HG03521 (cell line): ENCODE measurements around the gene RHEBL1.

Experiments used
- ATAC-seq: cut with Tn5 transposase; IDR thresholded peaks from one replicate; pipeline ENCODE4 v1.9.1; 2021; ENCODE audit warnings: mild to moderate bottlenecking, moderate library complexity; ENCODE audit not compliant: unreplicated experiment

The RHEBL1 gene, protein sequence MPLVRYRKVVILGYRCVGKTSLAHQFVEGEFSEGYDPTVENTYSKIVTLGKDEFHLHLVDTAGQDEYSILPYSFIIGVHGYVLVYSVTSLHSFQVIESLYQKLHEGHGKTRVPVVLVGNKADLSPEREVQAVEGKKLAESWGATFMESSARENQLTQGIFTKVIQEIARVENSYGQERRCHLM

DNA sequence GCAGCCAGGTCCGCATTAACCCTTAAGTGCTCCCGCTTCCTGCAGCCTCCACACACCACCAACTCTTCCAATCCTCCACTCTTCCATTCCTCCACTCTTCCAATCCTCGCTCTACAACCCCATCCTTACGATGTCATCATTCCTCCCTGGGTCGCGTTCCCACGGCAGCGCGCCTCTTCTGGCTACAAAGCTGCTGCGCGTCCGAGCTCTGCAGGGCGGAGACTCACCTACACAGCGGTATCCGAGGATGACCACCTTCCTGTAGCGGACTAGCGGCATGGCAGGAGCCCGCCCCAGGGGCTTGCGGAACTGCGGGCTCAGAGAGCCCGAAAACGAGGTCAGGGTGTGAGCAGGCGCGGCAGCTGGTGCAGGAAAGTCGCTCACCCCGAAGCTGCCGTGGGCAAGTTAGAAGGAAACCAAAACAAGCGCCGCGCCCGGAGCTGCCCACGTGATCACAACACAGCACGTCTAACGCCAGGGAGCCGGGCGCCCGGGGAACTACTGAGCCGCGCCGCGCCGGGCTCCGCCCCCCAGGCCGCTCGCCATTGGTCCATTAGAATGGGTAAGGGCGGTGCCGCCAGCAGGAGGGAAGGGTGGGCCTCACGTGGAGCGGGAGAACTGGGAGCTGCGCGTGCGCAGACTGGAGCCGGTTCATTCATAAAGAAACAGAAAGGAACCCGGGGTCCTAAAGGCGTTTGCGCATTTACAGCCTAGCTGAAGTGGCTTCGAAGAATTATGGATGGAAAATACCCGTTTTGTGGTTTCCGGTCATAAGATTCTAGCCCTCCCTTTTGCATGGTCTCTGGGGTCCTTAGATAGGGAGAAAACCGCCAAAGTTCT lies at the start of gene RHEBL1:
Gene RHEBL1, minus strand, starts transcription at position 473 of the 840 bp plus-strand sequence. Its CDS starts 194 bp downstream, at position 279.
- peak; percentile 97 for ATAC-seq

DNA sequence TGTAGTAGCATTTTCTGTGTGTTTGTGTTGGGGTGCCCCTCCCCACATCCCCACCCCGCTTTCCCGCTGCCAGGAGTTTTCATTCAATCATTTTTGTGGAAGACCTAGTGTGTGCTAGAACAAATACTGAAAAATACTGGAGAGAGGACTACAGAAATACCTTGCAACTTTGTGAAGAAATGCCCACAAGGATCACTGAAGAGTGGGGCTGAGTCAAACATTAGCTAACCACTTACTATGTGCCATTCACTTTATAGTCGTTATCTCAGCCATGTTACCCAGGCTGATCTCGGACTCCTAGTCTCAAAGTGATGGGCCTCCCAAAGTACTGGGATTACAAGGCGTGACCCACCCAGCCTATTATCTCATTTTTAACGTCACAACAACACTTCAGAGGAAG lies 41.4 kb upstream of the RHEBL1 start:
- ATAC-seq = no peak

DNA sequence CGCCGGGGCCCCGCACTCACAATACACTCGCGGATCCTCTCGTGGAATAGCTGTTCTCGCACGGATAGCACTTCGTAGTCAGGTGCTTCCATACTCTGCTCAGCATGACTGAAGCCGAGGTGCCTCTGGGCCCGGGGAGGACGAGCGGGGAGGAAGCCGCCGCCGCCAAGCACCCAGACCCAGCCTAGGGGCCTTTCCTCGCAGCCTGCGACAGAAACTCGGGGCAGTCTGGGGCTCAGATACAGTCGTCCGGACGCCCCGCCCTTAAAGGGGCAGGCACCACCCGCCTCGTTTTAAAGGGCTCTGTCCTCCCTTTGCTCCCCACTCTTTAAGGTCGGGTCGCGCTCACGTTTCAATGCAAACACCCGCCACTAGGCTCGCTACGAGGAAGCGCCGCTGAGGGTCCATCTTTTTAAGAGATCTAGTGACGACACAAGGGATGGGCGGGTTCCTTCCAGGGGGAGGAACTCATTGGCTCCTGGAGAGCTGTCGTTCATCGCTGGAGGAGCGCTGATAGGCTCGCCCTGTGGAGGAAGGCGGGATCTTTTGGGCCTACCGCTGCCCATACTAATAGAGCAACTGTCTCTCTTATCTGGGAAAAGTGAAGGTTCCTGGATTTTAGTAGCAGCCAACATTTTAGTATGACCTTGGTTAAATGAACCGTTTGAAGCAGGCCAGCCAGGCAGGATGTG lies 40.8 kb upstream of the RHEBL1 start, which contains the start of gene LMBR1L:
Gene LMBR1L, minus strand, starts transcription at position 384 of the 692 bp plus-strand sequence. Its CDS starts 292 bp downstream, at position 92.
- ATAC-seq = peak; percentile 97

DNA sequence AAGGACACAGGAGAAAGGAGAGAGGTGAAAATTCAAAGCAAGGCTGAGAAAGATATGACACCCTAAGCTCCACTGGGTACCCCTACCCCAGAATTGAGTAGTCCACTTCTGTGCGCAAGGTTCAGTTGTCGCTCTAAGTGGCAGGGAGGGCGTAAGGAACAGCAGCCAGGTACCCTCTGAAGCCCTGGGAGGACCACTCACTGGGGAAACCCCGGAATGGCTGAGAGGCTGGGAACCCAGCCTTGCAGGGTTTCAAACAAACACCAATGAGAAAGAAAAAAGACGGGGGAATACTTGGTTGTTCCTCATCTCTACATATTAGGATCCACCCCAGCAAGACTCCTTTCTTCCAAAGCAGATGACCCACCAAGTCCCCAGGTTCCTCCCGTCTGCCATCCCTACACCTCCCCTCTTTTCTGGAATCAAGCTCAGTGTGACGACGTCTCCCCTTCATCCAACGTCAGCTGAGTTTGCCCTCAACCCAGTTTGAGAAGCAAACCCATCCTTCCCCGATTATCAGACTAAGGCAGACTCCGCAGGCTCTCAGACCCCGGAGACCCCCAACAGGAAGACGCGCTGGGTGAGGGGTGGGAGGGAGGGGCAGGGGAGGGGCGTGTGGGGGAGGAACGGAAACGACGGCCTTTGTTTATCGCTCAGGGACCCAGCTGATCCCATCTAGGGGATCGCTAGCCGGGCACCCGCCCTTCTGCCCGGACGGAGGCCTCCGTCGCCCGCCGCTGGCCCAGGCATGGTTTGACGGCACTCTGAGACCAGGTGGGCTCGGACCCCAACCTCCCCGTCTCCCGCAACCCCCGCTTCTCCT lies 40.1 kb upstream of the RHEBL1 start:
- ATAC-seq = no peak

DNA sequence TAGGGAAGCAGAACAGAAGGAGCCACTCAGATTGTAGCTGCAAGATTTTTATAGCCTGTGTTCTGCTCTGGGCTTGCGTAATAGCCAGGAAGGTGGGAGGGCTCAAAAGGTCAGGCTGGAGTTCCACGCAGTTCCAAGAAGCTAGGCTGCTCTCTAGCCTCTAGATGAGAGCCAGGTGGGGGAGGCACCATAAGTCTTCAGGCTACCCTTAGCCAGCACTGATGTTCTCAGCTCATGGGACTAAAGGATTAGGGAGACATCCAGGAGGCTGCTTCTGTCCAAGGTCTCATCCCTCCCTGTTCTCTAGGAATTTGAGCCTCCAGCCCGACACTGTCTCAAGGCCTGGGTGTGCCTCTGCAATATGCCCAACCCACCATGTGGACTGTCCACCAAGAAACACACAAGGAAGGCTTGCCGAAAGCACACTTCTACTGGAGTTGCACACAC lies 39.2 kb upstream of the RHEBL1 start:
- ATAC-seq = no peak

DNA sequence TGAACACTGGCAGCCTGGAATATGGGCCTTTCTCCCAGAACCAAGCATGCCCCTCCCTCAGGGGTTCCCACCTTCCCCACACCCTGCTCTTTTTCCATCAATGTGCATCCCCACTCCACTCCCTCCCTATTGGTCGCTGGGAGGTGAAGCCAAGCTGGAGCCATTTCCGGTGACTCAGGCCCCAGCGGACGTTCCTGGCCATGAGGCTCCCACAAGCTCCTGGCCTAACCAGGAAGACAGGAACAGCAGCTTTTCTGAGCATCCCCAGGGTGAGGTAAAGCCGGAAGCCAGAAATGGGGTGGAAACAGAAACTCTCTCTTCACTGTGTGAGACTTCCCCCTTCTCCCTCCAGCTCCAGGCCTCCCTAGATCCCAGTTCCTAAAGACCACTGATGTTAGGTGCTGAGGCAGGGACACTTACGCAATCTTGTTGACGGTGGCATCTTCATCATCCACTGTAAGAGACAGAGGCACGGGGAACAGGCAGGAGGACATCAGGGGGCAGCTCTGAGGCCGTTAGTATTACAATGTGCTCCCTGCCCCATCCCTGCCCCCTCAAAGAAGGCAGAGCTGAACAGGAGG lies 35.8 kb upstream of the RHEBL1 start:
- no peak for ATAC-seq

DNA sequence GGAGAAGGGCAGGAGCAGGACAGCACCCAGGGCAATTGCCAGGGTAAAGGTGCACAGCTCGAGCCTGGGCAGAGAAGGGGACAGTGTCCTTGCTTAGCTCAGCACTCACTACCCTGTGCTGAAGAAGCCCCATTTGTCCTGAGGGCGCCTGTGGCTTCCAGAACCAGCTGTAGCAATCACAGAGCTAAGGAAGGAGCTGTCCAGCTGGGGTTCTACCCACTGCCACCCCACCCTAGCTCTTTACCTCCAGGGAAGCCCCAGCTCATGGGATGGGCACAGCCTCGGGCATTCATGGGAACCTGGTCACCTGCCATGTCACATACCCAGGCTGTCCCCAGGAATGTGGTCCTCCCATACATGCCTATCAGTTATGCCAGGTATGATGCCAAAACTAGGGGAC lies 35.0 kb upstream of the RHEBL1 start:
- no peak for ATAC-seq

DNA sequence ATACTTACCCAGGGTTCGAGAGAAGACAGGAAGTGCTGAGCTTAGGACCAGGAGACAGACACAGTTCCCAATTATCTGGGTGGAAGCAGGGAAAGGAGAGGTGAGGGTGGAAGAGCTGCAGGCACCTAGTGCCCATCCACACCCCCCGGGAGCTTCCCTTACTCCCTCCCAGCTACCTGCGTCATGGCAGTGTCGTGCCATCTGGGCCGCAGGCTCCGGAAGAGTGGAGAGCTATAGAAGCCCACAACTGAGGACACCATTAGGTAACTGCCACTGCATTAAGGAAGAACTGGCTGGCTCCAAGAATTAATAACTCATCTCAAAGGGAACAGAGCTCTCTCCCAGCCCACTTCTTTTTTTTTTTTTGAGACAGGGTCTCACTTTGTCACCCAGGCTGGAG lies 30.6 kb upstream of the RHEBL1 start:
- no peak for ATAC-seq

DNA sequence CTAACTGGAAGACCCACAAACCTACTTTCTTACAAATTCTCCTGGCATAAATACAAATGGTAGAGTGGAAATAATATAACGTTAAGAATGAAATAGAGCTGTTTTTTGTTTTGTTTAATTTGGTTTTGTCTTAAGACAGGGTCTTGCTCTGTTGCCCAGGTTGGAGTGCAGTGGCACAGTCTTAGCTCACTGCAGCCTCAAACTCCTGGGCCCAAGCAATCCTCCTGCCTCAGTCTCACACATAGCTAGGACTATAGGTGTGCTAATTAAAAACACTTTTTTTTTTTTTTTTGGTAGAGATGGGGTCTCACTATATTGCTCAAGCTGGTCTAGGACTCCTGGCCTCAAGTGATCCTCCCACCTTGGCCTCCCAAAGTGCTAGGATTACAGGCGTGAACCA lies 28.9 kb upstream of the RHEBL1 start:
- ATAC-seq = no peak

DNA sequence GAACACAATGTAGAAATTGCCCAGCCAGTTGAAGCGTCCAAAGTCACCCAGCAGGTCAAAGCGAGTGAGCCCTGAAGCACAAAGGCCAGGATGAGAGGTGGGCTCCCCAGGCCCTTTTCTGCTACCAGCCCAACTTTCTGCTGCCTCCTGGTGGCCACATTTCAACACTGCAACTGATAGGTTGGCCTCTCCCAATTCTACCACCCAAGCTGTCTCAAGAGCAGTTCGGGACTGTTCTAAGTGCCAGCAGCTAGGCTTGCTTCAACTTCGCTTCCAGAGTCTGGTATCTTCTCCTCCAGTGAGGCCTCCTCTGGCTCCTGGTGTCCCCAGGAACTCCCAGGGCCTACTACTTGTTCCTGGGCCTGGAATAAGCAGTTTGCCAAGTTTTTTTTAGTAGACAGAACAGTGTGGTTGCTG lies 28.3 kb upstream of the RHEBL1 start:
- no peak for ATAC-seq

DNA sequence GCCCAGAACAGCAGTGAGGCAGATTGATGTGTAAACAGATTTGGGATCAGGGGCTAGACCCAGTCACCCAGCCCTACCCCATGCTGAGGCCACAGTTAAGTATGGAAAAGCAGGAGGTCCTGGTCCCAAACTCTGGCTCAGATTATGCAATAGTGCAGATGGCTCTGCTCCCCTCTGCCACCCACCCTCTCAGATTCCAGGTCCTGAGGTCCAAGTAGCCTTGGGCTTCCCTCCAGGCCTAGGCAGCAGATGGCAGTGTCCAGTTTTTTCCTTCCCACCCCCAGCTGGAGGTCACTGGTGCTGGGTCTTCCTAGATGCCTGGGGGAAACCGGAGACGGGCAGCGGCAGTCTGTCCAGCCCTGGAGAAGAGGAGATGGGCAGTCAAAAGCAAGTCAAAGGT lies 27.6 kb upstream of the RHEBL1 start:
- no peak for ATAC-seq

DNA sequence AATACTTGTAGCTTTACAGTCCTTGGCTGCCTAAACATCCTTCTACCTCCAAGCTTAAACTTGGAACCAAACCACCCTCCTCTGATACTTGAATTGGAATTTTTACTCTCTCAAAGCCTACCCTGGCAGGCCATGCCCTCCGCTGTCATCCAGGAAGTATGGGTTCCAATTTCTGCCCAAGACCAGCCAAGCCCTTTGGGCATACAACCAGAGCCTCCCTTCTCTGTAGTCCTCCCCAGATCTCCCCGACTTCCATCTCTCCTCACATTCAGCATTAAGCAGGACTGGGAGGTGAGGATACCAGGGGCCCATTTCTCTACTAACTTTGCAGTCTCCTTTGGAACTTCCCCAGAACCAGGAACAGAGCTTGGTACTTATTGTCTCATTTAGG lies 25.2 kb upstream of the RHEBL1 start:
- no peak for ATAC-seq

DNA sequence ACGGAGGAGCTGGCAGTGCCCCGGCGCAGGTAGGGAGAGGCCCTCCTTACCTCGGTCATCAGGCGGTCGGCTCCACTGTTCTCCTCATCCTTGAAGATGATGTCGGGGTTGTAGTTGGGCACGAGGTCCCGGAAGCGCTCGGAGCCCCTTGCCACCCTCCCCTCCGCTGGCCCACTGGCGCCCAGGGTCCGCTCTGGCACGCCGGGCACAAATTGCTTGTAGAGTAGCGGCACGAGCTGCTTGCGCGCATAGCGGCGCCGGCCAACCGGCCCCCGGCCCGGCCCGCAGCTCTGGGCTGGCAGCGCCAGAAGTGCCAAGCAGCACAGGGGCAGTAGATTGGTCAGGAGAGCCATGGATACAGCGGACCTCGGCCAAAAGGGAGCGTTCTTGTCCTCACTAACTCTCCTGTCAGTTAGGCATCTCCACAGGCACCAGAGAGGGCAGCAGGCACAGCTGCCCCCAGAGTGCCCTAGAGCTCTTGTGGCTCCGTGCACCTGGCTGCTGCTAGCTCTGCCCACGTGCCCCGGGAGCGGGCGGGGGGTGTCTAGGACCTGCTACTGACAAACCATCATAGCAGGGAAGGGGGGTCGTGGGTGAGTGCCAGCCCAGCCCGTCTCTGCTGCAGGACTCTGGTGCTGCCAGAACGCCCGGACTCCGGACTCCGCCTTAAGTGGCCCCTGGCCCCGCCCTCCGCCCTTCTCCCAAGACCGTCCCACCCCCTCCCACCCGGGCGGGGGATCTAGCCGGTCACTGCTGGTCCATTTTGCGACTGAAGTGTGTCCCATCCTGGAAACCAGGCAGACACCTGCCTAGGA lies 24.6 kb upstream of the RHEBL1 start, which contains the start of gene DHH:
Gene DHH, minus strand, starts transcription at position 642 of the 815 bp plus-strand sequence. Its CDS starts 289 bp downstream, at position 353.
- no peak for ATAC-seq

DNA sequence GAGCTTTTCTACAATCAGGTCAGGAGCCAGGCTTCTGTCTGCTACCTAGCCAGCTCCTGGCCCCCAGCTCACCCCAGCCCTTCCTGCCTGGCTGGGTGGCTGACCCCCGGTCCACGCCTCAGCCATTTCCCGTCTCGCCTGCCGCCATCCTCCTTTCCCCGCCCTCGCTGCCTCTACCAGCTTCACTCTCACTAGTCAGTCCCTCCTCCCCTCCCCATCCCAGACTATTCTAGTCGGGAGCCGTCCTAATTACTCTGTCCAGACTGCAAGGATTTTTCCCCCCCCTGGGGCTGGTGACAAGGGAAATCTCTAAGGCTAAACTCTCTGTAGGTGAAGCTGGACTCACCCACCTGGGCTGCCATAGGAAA lies 24.0 kb upstream of the RHEBL1 start:
- no peak for ATAC-seq

DNA sequence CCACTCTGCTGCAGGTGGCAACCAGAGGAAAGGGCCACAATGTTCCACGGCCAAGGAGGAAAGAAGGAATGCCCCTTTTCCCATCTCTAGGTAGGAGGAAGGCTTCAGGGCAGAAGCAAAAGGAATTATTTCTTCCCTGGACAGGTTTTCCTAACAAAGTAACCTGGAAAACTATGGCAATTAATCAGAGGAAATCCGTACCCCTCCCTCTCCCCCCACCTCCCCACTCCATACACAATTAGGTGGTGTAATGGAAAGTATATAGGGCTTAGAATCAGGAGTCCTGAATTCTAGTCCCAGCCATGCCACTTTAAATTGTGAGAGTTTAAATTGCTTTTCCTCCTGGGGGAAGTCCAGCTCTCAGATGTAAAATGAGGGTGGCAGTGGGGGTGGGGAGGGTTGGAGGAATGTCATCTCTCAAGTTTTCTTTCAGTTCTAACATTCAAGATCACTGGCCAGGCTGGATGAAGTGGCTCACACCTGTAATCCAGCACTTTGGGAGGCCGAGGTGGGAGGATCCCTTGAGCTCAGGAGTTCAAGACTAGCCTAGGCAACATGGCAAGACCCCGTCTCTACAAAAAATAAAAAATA lies 23.1 kb upstream of the RHEBL1 start:
- ATAC-seq = no peak

DNA sequence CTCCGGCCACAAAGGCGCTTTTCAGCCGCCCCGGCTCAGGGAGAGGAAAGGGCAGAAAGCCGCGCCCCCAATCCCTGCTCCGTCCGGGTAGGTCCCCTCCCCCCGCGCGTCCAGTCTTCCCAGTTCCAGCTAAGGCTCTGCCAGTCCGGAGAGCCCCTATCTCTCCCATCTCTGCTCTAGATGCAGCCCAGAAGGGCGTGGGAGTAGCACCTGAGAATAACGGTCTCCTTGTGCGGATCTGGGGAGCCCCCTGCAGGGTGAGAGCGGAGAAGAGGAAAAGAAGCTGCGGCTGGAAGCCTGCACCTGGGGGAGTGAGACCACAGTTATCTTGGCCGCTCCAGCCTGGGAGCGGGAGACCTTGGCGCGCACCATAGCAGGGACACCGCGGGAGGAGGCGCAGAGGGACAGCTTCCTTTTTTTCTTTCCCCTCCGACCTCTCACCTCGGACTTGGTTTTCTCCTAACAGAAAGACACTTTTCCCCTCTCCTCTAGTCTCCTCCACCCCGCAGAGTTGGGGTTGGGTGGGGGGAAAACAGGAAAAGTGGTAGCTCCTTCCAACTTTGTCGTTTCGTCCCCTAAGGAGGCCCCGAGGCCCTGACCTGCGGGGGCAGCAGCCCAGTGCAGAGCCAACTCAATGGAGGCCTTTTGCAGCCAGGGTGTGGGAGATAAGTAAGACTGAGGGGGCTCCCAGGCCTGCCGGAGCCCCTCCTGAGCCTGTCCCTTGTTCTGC lies 22.5 kb upstream of the RHEBL1 start:
- no peak for ATAC-seq

DNA sequence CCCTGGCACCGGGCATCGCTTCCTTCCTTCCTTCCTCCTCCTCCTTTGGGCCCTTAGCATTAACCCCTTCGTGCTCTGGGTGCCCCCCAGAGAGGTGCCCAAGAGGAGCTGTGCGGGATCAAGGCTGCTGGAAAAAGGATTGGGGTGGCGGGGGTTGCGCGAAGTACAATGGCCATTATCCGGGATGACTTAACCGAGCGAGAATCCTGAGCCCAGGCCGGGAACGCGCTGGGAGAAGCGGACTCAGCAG lies 22.0 kb upstream of the RHEBL1 start:
- ATAC-seq = no peak

DNA sequence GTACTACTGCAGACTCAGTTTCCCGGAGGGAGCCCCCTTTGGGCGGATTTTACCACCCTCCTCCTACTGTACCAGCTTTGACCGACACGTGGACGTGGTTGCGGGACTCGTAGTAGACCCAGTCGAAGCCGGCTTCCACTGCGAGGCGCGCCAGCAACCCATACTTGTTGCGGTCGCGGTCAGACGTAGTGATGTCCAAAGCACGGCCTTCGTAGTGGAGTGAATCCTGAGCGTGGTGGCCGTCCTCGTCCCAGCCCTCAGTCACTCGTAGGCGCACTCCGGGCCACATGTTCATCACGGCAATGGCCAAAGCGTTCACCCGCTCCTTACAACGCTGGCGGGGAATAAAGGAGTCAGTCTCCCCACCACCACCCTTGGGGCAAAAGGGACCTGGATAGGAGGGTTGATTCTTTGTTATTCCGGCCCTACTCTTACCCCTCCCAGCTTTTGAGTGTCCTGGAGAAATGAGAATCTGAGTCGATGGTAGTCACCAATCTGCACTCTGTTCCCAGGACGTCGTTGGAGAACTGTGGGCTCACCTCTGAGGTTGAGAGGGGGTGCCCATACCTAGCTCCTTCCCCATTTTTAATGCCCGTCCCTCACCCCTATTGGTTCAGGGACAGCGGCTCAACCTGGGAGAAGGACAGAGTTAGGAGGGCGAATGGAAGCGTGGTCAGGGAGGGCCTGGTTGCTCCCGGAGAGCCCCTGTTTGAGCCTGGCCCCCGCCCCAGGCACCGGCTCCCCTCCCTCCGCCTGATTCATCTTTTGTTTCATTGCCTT lies 21.5 kb upstream of the RHEBL1 start:
- ATAC-seq = no peak
